DND-41 (cell line): Measurements from ENCODE around the gene RSBN1.

Source experiments
- CTCF ChIP-seq: IDR thresholded peaks from 2 replicates; pipeline ENCODE4 v1.5.1; 2012; ENCODE audit warnings: borderline replicate concordance, low read length, moderate library complexity, mild to moderate bottlenecking; ENCODE audit not compliant: poor library complexity, severe bottlenecking; ENCODE audit errors: extremely low read depth
- EZH2 ChIP-seq: IDR thresholded peaks from 3 replicates; pipeline ENCODE4 v1.6.1; 2012; ENCODE audit warnings: borderline replicate concordance, low read depth, mild to moderate bottlenecking, moderate library complexity, low read length, inconsistent platforms; ENCODE audit not compliant: severe bottlenecking

- TF ChIP-seq CTCF: no peak
- TF ChIP-seq EZH2: no peak
These were observed 26.2 kb downstream of the RSBN1 start for GRCh38 chr1:113786069-113786468.
